Choroid plexus epithelial cell (primary cell): Measurements from ENCODE around the gene EXOC3L4.
"Not testable (repeated sequence)": the region's sequence is repeated elsewhere in the genome, so short reads cannot be mapped to it uniquely, and the experiment has no call there.

Experiments used
- DNase-seq: peaks from one replicate; pipeline ENCODE4 v3.0.0-alpha.2; 2010; ENCODE audit warnings: low read depth
- H3K4me3 ChIP-seq: 2 replicates; pipeline ENCODE4 v1.5.1; 2011; ENCODE audit warnings: low read depth, mild to moderate bottlenecking, control low read depth, low read length, moderate library complexity
- TF ChIP-seq, protein P1 (sequence below): conservative IDR thresholded peaks from 2 replicates; pipeline ENCODE4 v1.5.1; 2011; ENCODE audit warnings: low read depth, mild to moderate bottlenecking, control low read depth, inconsistent platforms, low read length, moderate library complexity

EXOC3L4 gene

DNA sequence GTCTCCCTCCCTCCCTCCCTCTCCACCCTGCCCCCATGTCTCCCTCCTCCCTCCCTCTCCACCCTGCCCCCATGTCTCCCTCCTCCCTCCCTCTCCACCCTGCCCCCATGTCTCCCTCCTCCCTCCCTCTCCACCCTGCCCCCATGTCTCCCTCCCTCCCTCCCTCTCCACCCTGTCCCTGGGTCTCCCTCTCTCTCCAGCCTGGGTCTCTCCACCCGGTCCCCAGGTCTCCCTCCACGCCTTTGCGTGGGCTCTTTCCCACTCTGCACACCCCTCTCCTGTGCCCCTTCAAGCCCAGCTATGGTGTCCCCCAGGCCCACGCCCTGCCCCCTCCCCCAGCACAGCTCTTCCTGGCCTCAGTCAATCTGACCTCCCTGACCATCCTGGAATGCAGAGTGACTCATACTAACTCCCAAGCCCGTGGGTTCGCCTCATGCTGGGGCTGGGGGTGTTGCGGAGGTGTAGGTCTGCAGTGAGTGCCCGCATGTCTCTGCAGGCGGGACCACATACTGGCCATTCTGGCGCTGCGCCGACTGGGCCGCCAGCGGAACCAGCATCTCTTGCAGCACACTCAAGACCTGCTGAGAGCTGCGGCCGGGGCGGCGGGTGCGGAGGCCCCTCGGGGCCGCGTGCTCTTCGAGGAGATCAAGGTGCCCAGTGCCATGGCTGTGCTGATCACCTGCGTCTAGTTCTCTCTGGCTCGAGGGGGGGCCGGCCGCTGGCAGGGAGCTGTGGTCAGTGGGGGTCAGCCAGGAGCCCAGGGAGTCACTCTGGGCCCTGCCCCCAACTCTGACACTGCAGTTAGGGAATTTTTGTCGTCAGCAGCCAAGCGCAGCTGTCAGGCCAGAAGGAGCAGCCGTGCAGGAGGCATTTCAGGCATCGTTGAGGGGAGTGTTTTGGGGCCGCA lies 15.3 kb downstream of the EXOC3L4 start:
- H3K4me3 ChIP-seq, result no peak overlapping the region
- TF ChIP-seq, protein P1, sequence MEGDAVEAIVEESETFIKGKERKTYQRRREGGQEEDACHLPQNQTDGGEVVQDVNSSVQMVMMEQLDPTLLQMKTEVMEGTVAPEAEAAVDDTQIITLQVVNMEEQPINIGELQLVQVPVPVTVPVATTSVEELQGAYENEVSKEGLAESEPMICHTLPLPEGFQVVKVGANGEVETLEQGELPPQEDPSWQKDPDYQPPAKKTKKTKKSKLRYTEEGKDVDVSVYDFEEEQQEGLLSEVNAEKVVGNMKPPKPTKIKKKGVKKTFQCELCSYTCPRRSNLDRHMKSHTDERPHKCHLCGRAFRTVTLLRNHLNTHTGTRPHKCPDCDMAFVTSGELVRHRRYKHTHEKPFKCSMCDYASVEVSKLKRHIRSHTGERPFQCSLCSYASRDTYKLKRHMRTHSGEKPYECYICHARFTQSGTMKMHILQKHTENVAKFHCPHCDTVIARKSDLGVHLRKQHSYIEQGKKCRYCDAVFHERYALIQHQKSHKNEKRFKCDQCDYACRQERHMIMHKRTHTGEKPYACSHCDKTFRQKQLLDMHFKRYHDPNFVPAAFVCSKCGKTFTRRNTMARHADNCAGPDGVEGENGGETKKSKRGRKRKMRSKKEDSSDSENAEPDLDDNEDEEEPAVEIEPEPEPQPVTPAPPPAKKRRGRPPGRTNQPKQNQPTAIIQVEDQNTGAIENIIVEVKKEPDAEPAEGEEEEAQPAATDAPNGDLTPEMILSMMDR, result no peak
- DNase-seq, result peak; percentile 71

DNA sequence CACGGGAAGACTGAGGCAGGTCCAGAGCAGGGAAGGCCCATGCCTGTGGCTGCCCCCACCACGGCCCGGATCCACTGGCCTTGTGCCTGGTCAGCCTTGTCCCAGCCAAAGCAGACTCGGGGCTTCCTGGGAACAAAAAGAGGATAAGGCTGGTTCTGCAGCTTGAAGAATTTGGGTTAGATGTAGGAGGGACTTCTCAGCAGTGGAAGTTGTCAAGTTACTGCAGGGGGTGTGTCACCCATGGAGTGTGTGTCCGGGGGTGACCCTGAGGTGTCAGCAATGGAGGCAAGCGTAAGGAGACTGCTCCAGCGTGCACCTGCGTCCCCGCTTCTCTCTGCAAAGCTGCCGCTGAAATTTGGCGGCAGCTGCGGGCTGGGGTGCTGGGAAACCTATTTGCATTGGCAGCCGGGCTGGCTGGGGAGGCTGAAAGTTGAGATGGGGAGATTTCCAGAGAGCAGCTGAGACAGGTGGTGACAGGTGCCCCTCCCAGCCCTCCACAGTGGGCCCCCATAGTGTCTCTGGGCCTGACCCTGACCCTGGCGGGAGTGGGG lies 16.2 kb downstream of the EXOC3L4 start:
- DNase-seq, result no peak
- H3K4me3 ChIP-seq, result no peak overlapping the region
- TF ChIP-seq, protein P1, result no peak

DNA sequence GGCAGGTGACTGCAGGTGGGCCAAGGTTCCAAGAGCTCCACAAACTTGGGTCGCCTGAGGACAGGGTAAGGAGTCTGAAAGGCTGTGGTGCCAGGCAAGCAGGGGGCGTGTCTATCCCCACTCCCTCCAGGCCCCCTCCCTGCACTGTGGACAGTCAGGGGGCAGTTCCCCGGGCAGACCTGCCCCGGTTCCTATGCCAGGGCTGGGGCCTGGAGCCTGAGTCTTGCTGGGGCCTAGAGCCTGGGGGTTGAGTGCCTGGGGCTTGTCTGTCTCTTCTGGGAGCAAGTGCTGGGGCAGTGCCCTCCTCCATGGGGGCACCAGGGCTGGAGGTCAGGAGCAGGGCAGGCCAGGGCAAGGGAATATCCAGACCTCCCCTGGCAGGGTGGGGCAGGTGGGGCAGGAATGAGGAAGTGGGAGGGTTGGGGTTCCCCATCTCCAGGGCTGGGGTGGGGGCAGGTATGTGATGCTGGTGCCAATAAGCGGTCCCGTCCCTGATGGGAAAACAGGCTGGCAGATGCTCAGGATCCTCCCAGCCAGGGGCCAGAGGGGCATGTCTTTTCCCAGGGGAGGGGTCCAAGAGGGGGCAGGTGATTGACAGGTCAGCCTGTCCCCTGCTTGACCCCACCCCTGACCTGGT lies 16.8 kb downstream of the EXOC3L4 start:
- H3K4me3 ChIP-seq, result no peak overlapping the region
- no peak for DNase-seq

DNA sequence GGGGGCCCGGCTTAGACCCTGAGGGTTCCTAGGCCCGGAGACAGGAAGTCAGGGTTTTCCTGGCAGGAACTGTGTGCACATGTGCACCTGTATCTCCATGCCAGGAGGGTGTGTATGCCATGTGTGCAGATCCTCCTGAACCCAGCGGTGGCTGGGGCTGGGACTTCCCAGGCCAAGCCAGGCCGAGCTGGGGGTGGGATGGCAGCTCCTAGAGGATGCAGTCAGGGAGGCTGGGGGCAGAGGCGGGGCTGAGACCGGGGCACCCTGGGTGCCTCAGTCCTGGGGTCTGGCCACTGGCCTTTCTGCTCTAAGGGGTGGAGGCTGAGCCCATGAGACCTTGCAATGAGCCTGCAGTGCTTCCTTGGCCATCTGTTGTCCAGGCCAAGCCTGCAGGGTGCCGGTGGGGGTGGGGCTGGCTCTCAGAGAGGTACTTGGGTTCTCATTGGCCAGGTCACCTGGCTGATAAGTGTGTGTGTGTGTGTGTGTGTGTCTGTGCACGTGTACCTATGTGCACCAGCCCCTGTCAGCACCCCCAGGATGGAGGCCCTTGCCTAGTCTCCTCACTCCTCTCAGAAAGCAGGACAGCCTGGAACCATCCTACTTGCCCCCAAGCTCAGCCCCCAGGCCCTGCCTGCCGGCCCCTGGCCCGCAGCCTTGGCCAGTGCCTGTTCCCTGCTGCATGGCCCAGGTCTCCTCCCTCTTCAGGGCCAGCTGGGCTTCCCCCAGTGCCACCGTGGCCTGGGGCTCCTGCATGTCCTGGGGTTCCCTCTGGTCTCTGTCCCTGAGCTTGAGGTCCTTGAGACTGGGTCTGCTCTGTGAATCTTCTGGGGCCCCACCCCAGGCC lies 18.1 kb downstream of the EXOC3L4 start:
- H3K4me3 ChIP-seq, result no peak overlapping the region
- TF ChIP-seq, protein P1, result no peak
- no peak for DNase-seq

More for the DNA sequence above, 16.8 kb downstream of the EXOC3L4 start:
- TF ChIP-seq, protein P1, result no peak

DNA sequence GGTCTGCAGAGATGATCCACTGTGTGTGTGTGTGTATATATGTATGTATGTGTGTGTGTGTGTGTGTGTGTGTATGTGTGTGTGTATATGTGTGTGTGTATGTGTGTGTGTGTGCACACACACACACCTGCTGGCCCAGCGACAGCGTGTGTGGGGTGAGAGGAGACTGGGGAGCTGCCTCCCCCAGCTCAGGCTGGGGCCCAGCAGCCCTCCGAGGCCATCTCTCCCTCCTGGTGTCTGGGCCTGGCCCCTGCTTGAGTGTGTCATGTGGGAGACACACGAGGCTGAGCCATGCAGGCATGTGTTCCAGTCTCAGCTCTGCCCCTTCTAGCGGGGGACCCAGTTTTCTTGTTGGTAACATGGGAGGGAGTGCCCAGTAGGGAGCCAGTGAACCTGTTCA lies 18.8 kb downstream of the EXOC3L4 start:
- no peak overlapping the region for H3K4me3 ChIP-seq
- TF ChIP-seq, protein P1, result no peak
- no peak for DNase-seq

DNA sequence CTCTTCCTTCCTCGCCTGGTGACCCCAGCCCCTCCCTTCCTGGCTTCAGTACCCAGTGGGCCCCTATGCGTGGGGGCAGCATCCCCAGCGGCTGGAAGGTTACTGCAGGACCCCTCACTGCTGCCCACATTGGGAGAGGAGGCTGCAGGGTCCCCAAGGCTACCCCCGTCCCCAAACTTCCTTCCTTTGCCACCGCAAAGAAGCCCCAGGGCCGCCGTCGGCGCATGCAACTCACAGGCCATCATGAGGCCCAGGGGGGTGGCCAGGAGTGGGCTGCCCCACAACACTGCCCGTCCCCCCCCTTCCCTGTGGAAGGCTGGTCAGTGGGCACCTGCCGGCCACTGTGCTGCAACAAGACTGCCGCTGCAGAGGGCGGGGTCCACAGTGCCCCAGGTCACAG lies 19.2 kb downstream of the EXOC3L4 start:
- TF ChIP-seq, protein P1, result no peak
- no peak overlapping the region for H3K4me3 ChIP-seq
- DNase-seq, result no peak

DNA sequence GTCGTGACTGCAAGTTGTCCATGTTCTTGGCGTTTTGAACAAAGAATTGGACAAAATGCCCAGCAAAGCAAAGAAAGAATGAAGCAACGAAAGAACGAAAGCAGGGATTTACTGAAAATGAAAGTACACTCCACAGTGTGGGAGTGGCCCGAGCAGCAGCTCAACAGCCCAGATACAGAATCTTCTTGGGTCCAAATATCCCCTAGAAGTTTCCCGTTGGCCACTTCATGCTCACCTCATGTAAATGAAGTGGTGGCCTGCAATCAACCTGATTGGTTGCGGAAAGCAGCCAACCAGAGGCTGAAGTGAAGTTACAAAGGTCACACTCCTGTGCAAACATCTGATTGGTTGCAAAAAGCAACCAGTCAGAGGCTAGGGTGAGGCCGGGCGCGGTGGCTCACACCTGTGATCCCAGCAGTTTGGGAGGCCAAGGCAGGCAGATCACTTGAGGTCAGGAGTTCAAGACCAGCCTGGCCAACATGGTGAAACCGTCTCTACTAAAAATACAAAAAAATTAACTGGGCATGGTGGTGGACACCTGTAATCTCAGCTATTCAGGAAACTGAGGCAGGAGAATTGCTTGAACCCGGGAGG lies 20.7 kb downstream of the EXOC3L4 start:
- not testable (repeated sequence) for DNase-seq, H3K4me3 ChIP-seq
